HepG2 (cell line): ENCODE results near the gene SLC25A5. TPM values are rescaled to one million over a fixed set of nuclear protein-coding genes. Genes with fewer than 3 reads are reported as not detected.

Source experiments
- ATAC-seq: fragments of 200-7000 bp; cut with Tn5 transposase; 3 replicates; pipeline ENCODE4 v1.9.1; 2020; ENCODE audit warnings: mild to moderate bottlenecking, moderate library complexity
- BruUV-seq: library from RNA; stranded (reverse); fragments of 400-500 nt; replicated peaks from 2 replicates; lab custom pipeline; 2021; lab: Mats Ljungman, UMichigan
- CTCF ChIA-PET: fragments of 300-600 bp; formaldehyde crosslinking; extraction: SDS; loops from one replicate; lab custom pipeline; 2021; ENCODE audit warnings: low total read pairs, inconsistent platforms, low intra/inter-chr PET ratio; lab: Yijun Ruan, JAX
- POLR2A ChIA-PET: fragments of 350-600 bp; sonication (Branson Sonifier 250); formaldehyde crosslinking; loops from one replicate; lab custom pipeline; 2020; ENCODE audit warnings: antibody characterized with exemption, inconsistent platforms; lab: Yijun Ruan, JAX
- DNase-seq: peaks from one replicate; pipeline ENCODE4 v3.0.0-alpha.2; 2015; ENCODE audit warnings: low spot score
- FAIRE-seq: peaks from 3 replicates; lab custom pipeline; 2011; peaks lifted over from hg19 to GRCh38; lab: Jason Lieb, UNC
- H2AFZ ChIP-seq: one replicate; pipeline ENCODE4 v1.6.1; 2011; ENCODE audit warnings: low read length, inconsistent platforms
- H3K27ac ChIP-seq: fragments of 300-600 bp; 3 replicates; pipeline ENCODE4 v1.8.0; 2011; ENCODE audit warnings: mixed run types, mild to moderate bottlenecking, mixed read lengths, low read length, inconsistent platforms; ENCODE audit not compliant: insufficient read depth; ENCODE audit errors: extremely low read length
- H3K27me3 ChIP-seq, 2 experiments: fragments of 200-600 bp in 1 of 2; 2 replicates in 1 of 2; 3 replicates in 1 of 2; pipeline versions ENCODE4 v1.6.0 to v1.8.0; 2011; ENCODE audit warnings: low read length in 2 of 2, mild to moderate bottlenecking in 2 of 2, moderate library complexity in 2 of 2, inconsistent platforms in 1 of 2; ENCODE audit not compliant: insufficient read depth in 2 of 2, control insufficient read depth in 1 of 2
- H3K36me3 ChIP-seq, 2 experiments: fragments of 200-600 bp in 1 of 2; replicated peaks in 1 of 2; 2 replicates in 1 of 2; 3 replicates in 1 of 2; pipeline versions ENCODE4 v1.5.1 to v1.8.0; 2011; ENCODE audit warnings: low read length in 2 of 2, inconsistent platforms in 1 of 2; ENCODE audit not compliant: insufficient read depth in 2 of 2, control insufficient read depth in 1 of 2
- H3K4me1 ChIP-seq: 2 replicates; pipeline ENCODE4 v1.5.1; 2012; ENCODE audit warnings: low read length, inconsistent platforms; ENCODE audit not compliant: insufficient read depth
- H3K4me2 ChIP-seq: 2 replicates; pipeline ENCODE4 v1.6.0; 2011; ENCODE audit warnings: low read depth, low read length, inconsistent platforms
- H3K4me3 ChIP-seq, 3 experiments: fragments of 200-600 bp in 1 of 3; sonication (generic), shearing (Covaris generic) in 1 of 3; replicated peaks in 1 of 3; 2 replicates each; pipeline ENCODE4 v1.5.1; 2011 to 2016; ENCODE audit warnings: low read length in 3 of 3, inconsistent platforms in 2 of 3, low read depth in 2 of 3, mild to moderate bottlenecking in 2 of 3, control low read depth in 1 of 3, mixed read lengths in 1 of 3; ENCODE audit not compliant: insufficient read depth in 1 of 3
- H3K79me2 ChIP-seq: one replicate; pipeline ENCODE4 v1.6.1; 2011; ENCODE audit warnings: low read length, inconsistent platforms; ENCODE audit not compliant: insufficient read depth
- H3K9ac ChIP-seq: 2 replicates; pipeline ENCODE4 v1.6.0; 2011; ENCODE audit warnings: mild to moderate bottlenecking, low read depth, low read length, inconsistent platforms; ENCODE audit not compliant: insufficient read depth
- H3K9me3 ChIP-seq: 2 replicates; pipeline ENCODE4 v1.5.1; 2012; ENCODE audit warnings: mild to moderate bottlenecking, low read length
- H4K20me1 ChIP-seq: 2 replicates; pipeline ENCODE4 v1.6.0; 2011; ENCODE audit warnings: inconsistent platforms, mild to moderate bottlenecking, low read length, moderate library complexity; ENCODE audit not compliant: insufficient read depth
- EP300 ChIP-seq, 3 experiments: sonication (generic) in 1 of 3; formaldehyde crosslinking in 1 of 3; IDR thresholded peaks; 2 replicates each; pipeline versions ENCODE4 v1.5.1 to v1.6.1; 2011 to 2020; ENCODE audit warnings: low read depth in 2 of 3, low read length in 2 of 3, borderline replicate concordance in 1 of 3, improper control_type of control experiment in 1 of 3, mild to moderate bottlenecking in 1 of 3, missing genetic modification reagents in 1 of 3, moderate library complexity in 1 of 3
- HHEX ChIP-seq: IDR thresholded peaks from 2 replicates; pipeline ENCODE4 v1.6.1; 2016; ENCODE audit warnings: control low read depth
- HNF4A ChIP-seq: sonication (generic); formaldehyde crosslinking; IDR thresholded peaks from 2 replicates; pipeline ENCODE4 v1.4.0; 2020; ENCODE audit warnings: missing genetic modification reagents
- HNF4G ChIP-seq, 2 experiments: sonication (generic) in 1 of 2; formaldehyde crosslinking in 1 of 2; IDR thresholded peaks; 2 replicates each; pipeline versions ENCODE4 v1.4.0 to v1.6.1; 2011 to 2020; ENCODE audit warnings: borderline replicate concordance in 2 of 2, low read depth in 2 of 2, mild to moderate bottlenecking in 2 of 2, low read length in 1 of 2, missing genetic modification reagents in 1 of 2, moderate library complexity in 1 of 2
- PPARG ChIP-seq: conservative IDR thresholded peaks from 2 replicates; pipeline ENCODE4 v1.6.1; 2016; ENCODE audit warnings: missing biosample characterization, missing genetic modification reagents
- SIN3A ChIP-seq: IDR thresholded peaks from 2 replicates; pipeline ENCODE4 v1.6.1; 2011; ENCODE audit warnings: low read depth, mild to moderate bottlenecking, control low read depth, low read length, borderline replicate concordance
- SKI ChIP-seq: fragments of 450-650 bp; IDR thresholded peaks from one replicate; pipeline ENCODE4 v1.6.1; 2018; ENCODE audit warnings: mild to moderate bottlenecking; ENCODE audit not compliant: partially characterized antibody
- SMARCE1 ChIP-seq: fragments of 450-650 bp; IDR thresholded peaks from 2 replicates; pipeline ENCODE4 v1.6.1; 2017; ENCODE audit warnings: borderline replicate concordance
- SRF ChIP-seq: IDR thresholded peaks from 2 replicates; pipeline ENCODE4 v1.6.1; 2011; ENCODE audit warnings: mild to moderate bottlenecking, low read depth, low read length, moderate library complexity
- ZBTB44 ChIP-seq: sonication (generic); formaldehyde crosslinking; IDR thresholded peaks from 2 replicates; pipeline ENCODE4 v1.4.0; 2020; ENCODE audit warnings: missing genetic modification reagents
- ZNF142 ChIP-seq: sonication (generic); formaldehyde crosslinking; IDR thresholded peaks from 2 replicates; pipeline ENCODE4 v1.4.0; 2020; ENCODE audit warnings: missing genetic modification reagents
- WGBS: methylation state at CpG from one replicate; pipeline ENCODE4 v1.1.6; 2017; ENCODE audit warnings: low lambda C conversion rate; 5-methylcytosine and 5-hydroxymethylcytosine counted together
- in situ Hi-C: cut with HindIII; loops from 2 replicates; pipeline ENCODE4 v1.10.0; 2017; ENCODE audit warnings: low pct_unique_long_range_greater_than_20kb; ENCODE audit not compliant: extremely low pct_ligation_motif_present
- intact Hi-C: fragments of 100-400 bp; cut with micrococcal nuclease; formaldehyde crosslinking; loops from one replicate; pipeline ENCODE4 v1.10.0; 2022; ENCODE audit not compliant: unreplicated experiment
- polyA plus RNA-seq, 8 experiments: library from polyadenylated mRNA; depleted of rRNA in 3 of 8; stranded (reverse) in 7 of 8; unstranded in 1 of 8; fragments of >200 nt; fragmentation: Illumina TruSeq in 4 of 8; extraction: Trizol in 4 of 8; gene quantifications; 2 replicates each; pipeline versions ENCODE4 v1.2.1 to v1.2.3, GENCODE V29; 2011 to 2016; ENCODE audit warnings: low read depth in 4 of 8, missing spikeins in 1 of 8, mixed read lengths in 1 of 8; ENCODE audit not compliant: insufficient read depth in 1 of 8
- total RNA-seq, 5 experiments: library from RNA; depleted of rRNA; stranded (reverse); fragments of >200 nt; fragmentation: Illumina TruSeq; extraction: Trizol; gene quantifications; 2 replicates each; pipeline ENCODE4 v1.2.3, GENCODE V29; 2016; ENCODE audit warnings: low read depth in 1 of 5
- TF ChIP-seq, protein P1 (sequence below): sonication (generic); formaldehyde crosslinking; conservative IDR thresholded peaks from 2 replicates; pipeline ENCODE4 v1.4.0; 2020; ENCODE audit warnings: mild to moderate bottlenecking, missing genetic modification reagents, moderate library complexity

Gene SLC25A5
- total and polyA plus RNA-seq, 2 of the 13 experiments (the other 11 are each of a cell fraction or from before 2014, with no cell fraction given) = 300 to 402 TPM

- Histone ChIP-seq H3K4me2 (peak overlapping the region; percentile 18; the same call in 1 of the 2 replicates), H3K79me2 (no peaks in the 10 kb centered on the region), H3K27me3 (no peaks in the 10 kb centered on the region), H3K36me3 (no peaks in the 10 kb centered on the region), H4K20me1 (no peaks in the 10 kb centered on the region), H3K4me3 (no peak overlapping the region), H3K9ac (no peak overlapping the region), H3K4me1 (peaks cover 28% of the 10 kb centered on the region), H3K9me3 (no peaks in the 10 kb centered on the region), H3K27ac (peak overlapping the region; percentile 43), H2AFZ (no peak overlapping the region)
- CTCF ChIA-PET = no interaction called here
- BruUV-seq = no TSS peak
- POLR2A ChIA-PET = interaction anchor here (1.1 kb wide), 1 partner anchor 49 kb away, joined by 4 read pairs; the partner anchor contains the start of gene SLC25A5
- intact Hi-C loops = loop anchor here (2.0 to 10.0 kb wide), 2 partner anchors 50 to 96 kb away; partner anchors contain the start of gene SLC25A5
- ATAC-seq = peak; percentile 93
- 5% methylated on average over 3 of the region's 4 CpGs for WGBS
- in situ Hi-C loops = no loop called here
- peak; percentile 86 for FAIRE-seq
- DNase-seq = peak; percentile 69
- TF ChIP-seq HHEX (no peak), HNF4G (IDR thresholded peaks at IDR 0.05; ENCODE audit: borderline replicate concordance, low read depth, low read length) (peak; percentile 53; the same call in 1 of the 2 replicates), HNF4G (CRISPR knock-in tag; IDR thresholded peaks at IDR 0.05; ENCODE audit: borderline replicate concordance, low read depth) (no peak), ZNF142 (CRISPR knock-in tag) (no peak), SIN3A (no peak), ZBTB44 (no peak), EP300 (IDR thresholded peaks at IDR 0.05; ENCODE audit: low read depth in 2 of 2, low read length in 2 of 2) (peak in 1 of 2 experiments; percentile 17; a peak in 1 of 4 replicates), EP300 (CRISPR knock-in tag; IDR thresholded peaks at IDR 0.05; ENCODE audit: borderline replicate concordance) (no peak), HNF4A (peak; percentile 84), SKI (no peak), SMARCE1 (no peak), SRF (peak; percentile 78), PPARG (0 out of 2 replicates have a peak, but pooled peaks have one; percentile 33)
- TF ChIP-seq, protein P1, sequence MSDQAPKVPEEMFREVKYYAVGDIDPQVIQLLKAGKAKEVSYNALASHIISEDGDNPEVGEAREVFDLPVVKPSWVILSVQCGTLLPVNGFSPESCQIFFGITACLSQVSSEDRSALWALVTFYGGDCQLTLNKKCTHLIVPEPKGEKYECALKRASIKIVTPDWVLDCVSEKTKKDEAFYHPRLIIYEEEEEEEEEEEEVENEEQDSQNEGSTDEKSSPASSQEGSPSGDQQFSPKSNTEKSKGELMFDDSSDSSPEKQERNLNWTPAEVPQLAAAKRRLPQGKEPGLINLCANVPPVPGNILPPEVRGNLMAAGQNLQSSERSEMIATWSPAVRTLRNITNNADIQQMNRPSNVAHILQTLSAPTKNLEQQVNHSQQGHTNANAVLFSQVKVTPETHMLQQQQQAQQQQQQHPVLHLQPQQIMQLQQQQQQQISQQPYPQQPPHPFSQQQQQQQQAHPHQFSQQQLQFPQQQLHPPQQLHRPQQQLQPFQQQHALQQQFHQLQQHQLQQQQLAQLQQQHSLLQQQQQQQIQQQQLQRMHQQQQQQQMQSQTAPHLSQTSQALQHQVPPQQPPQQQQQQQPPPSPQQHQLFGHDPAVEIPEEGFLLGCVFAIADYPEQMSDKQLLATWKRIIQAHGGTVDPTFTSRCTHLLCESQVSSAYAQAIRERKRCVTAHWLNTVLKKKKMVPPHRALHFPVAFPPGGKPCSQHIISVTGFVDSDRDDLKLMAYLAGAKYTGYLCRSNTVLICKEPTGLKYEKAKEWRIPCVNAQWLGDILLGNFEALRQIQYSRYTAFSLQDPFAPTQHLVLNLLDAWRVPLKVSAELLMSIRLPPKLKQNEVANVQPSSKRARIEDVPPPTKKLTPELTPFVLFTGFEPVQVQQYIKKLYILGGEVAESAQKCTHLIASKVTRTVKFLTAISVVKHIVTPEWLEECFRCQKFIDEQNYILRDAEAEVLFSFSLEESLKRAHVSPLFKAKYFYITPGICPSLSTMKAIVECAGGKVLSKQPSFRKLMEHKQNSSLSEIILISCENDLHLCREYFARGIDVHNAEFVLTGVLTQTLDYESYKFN (CRISPR knock-in tag) = peak; percentile 53
Measured at GRCh38 chrX:119419146-119419545, 49.1 kb upstream of the SLC25A5 start.
